NCI-H2107 treated with DMSO at 0.1 percent for 48 hours (cell line): Measurements from ENCODE around the gene AOX1.
"Not testable (repeated sequence)": the region's sequence is repeated elsewhere in the genome, so short reads cannot be mapped to it uniquely, and the experiment has no call there.

Experiments used
- DNase-seq: peaks from one replicate; lab custom pipeline; 2025; ENCODE audit not compliant: unreplicated experiment; lab: John Stamatoyannopoulos, UW

Gene AOX1

GRCh38 chr2:200664770-200665494, 79.1 kb downstream of the AOX1 start:
- no peak for DNase-seq

GRCh38 chr2:200665626-200666453, 80.0 kb downstream of the AOX1 start:
- DNase-seq = no peak

DNA sequence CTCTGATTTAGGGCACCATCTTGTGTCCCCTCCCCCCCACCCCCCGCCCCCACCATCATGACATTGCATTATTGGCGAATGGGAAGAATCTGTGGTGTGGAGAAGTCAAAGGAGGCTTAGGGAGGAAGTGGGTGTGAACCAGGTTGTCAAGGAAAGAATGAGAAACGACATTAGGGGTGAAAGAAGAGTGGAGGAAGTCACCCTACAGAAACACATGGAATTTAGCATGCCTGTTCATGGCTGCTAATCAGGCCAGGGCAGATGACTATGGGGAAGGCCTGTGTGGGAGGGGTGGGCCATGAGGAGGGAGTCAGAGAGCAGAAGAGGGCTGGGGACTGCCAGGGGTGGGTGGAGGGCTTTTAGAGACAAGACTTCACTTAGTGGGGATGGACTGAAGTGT, 81.6 kb downstream of the AOX1 start:
- no peak for DNase-seq

GRCh38 chr2:200668478-200668877, 82.7 kb downstream of the AOX1 start:
- DNase-seq = no peak

- no peak for DNase-seq
Observed at GRCh38 chr2:200669308-200669707, 83.5 kb downstream of the AOX1 start.

GRCh38 chr2:200670313-200670712, 84.5 kb downstream of the AOX1 start:
- DNase-seq = no peak

GRCh38 chr2:200670751-200671150, 84.9 kb downstream of the AOX1 start:
- no peak for DNase-seq

- no peak for DNase-seq
Observed at GRCh38 chr2:200673191-200673590, 87.4 kb downstream of the AOX1 start.

- no peak for DNase-seq
Observed at GRCh38 chr2:200674837-200675236, 89.0 kb downstream of the AOX1 start.

DNA sequence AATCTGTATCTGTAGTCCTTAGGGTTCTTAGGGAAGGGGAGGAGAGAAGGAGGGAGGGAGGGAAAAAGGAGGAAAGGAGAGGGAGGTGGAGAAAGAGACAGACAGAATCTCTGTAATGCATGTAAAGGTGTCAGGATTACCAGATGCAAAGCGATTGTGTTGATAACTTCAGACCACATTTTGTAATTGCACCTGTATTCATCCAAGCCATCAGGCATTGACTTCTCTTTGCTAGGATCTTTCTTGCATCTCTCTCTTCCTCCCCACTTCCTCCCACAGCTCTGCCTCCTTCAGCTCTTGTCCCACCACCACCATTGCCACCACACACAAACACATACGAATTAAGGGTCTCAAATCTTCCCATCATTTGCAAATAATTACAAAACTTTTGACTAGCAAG, 91.4 kb downstream of the AOX1 start:
- no peak for DNase-seq

DNA sequence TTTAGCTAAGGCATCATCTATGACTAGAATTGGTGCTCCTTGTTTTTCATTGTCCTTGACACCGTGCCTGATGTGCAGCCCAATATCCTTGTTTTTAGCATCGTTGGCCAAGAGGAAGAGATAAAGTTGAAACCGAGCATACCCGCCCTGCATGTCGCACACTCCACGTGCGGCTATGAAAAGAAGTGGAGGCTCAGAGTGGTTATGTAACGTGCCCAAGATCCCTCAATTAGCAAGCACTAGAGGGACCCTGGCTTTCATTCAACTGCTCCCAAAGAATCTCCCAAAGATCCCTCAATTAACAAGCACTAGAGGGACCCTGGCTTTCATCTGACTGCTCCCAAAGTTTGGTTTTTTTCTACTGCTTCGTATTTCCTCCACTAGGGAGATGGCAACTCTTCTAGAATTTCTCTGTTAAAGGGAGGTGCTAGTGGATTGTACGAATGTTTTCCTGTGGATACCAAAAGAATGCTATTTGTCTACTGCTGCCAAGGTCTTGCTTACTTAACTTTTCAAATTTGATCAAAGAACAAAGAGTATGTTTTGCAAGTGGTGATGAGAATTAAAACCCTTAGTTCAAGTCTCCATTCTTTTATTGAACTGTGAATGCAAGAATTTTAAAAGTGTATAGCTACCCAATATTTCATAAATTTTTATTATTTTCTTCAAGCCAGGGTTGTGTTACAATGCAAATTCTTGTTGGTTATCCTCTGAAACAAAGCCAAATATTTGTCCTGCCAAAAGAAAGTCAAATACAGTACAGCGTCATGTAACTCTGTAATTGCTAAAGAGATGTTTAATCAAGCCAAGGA, 92.1 kb downstream of the AOX1 start:
- DNase-seq = no peak

- DNase-seq = no peak
Observed at GRCh38 chr2:200679127-200679526, 93.3 kb downstream of the AOX1 start.

DNA sequence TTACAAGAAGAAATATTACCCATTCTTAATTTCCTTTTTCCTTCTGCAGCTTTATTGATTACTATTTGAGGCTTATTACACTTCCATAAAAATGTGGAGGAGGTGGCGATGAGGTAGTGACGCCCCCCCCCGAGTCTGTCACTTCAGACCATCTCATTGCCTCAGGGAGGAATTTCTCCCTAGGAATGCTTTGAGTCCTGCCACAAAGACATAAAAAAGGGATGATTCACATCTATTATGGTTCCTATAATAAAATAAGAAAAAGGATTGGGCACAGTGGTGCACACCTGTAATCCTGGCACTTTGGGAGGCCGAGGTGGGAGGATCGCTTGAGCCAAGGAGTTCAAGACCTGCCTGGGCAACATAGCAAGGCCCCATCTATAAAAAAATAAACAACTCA, 93.7 kb downstream of the AOX1 start:
- DNase-seq = no peak

- DNase-seq = no peak
Observed at GRCh38 chr2:200681697-200682096, 95.9 kb downstream of the AOX1 start.

DNA sequence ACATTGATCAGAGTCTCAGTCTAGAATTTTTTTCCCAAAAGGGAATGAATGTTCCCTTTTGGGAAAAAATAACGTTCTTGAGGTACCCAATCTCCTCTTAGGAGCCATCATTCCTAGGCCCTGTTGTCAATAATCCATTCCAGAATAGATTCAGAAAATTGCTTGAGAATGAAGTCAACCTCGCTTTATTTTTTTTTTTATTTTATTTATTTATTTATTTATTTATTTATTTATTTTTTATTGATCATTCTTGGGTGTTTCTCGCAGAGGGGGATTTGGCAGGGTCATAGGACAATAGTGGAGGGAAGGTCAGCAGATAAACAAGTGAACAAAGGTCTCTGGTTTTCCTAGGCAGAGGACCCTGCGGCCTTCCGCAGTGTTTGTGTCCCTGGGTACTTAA, 96.6 kb downstream of the AOX1 start:
- DNase-seq = not testable (repeated sequence)

GRCh38 chr2:200687922-200688920, 102.4 kb downstream of the AOX1 start:
- DNase-seq = no peak

GRCh38 chr2:200689115-200689514, 103.3 kb downstream of the AOX1 start:
- no peak for DNase-seq

GRCh38 chr2:200693836-200694470, 108.1 kb downstream of the AOX1 start:
- DNase-seq = no peak

DNA sequence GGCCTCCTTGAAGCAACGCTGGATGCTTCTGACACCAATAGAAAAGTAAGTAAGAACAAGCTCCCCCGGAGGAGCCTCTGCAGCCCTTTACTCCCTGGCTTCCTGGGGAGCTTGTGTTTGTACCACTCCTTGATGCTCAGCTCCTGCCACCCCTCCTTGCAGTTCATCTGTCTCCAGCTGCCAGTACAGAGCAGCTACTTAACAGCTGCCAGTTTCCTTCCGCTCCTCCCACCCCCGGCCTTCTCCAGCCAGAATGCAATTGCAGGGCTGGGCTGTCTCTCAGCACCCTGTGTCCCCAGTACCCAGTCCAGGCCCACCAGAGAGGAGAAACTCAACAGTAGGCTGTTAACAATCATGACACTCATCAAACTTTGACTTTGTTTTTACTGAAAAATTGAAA, 109.4 kb downstream of the AOX1 start:
- no peak for DNase-seq

DNA sequence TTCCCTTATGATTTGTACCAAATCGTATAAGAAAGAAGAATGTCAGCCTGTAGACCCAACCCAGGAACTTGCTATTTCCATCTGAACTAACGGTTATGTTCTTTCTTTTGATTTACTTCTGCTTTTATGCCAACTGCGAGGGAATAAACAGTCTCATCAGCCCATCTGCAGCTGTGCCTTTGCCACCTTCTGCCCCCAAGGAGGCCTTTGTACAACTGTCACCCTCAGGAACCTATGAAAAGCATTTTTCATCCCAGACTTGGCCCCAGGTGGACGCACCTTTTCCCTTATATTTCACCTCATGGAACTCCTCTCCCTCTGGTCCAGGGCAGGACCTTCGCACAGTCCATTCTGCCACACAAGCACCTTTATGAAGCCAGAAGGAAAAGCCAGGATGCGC, 109.8 kb downstream of the AOX1 start:
- no peak for DNase-seq
